Activated CD4-positive, CD25-positive, alpha-beta regulatory T cell treated with anti-CD3 and anti-CD28 coated beads, Interleukin-2, amount 50 U/mL, for 16 hours (primary cell): ENCODE results near the gene SIVA1.
A peak's percentile ranks its signal among the peaks of the same experiment; 100 is the strongest.
"Not testable (repeated sequence)": the region's sequence is repeated elsewhere in the genome, so short reads cannot be mapped to it uniquely, and the experiment has no call there.

Experiments used
- DNase-seq: peaks from one replicate; pipeline ENCODE4 v3.0.0-alpha.2; 2020; ENCODE audit warnings: low read depth, low spot score

Gene SIVA1

GRCh38 chr14:104719343-104719742, 33.6 kb upstream of the SIVA1 start:
- DNase-seq, result no peak

GRCh38 chr14:104721505-104722431, 31.2 kb upstream of the SIVA1 start:
- DNase-seq, result no peak

- no peak for DNase-seq
Measured at GRCh38 chr14:104722938-104723650, 29.9 kb upstream of the SIVA1 start.

GRCh38 chr14:104723651-104724406, 29.1 kb upstream of the SIVA1 start, which contains the start of gene ADSS1:
ADSS1 (plus strand) TSS chr14:104724229; CDS start chr14:104724271, 42 bp downstream.
- peak; percentile 21 for DNase-seq

GRCh38 chr14:104724407-104724980, 28.5 kb upstream of the SIVA1 start:
- no peak for DNase-seq

GRCh38 chr14:104724981-104725771, 27.8 kb upstream of the SIVA1 start:
- DNase-seq, result no peak

GRCh38 chr14:104725772-104726548, 27.0 kb upstream of the SIVA1 start:
- no peak for DNase-seq

- no peak for DNase-seq
Measured at GRCh38 chr14:104726600-104727451, 26.1 kb upstream of the SIVA1 start.

- DNase-seq, result no peak
Measured at GRCh38 chr14:104728631-104729030, 24.3 kb upstream of the SIVA1 start.

- DNase-seq, result not testable (repeated sequence)
Measured at GRCh38 chr14:104729176-104729834, 23.6 kb upstream of the SIVA1 start.

- no peak for DNase-seq
Measured at GRCh38 chr14:104729835-104730181, 23.1 kb upstream of the SIVA1 start.

GRCh38 chr14:104730487-104730886, 22.5 kb upstream of the SIVA1 start:
- no peak for DNase-seq

- DNase-seq, result no peak
Measured at GRCh38 chr14:104731320-104732294, 21.3 kb upstream of the SIVA1 start.

GRCh38 chr14:104732355-104732804, 20.6 kb upstream of the SIVA1 start:
- no peak for DNase-seq

- DNase-seq, result no peak
Measured at GRCh38 chr14:104732931-104733681, 19.8 kb upstream of the SIVA1 start.

GRCh38 chr14:104734051-104734587, 18.8 kb upstream of the SIVA1 start:
- no peak for DNase-seq
